HepG2 (cell line): Measurements from ENCODE around the gene CFAP99. TPM values are rescaled to one million over a fixed set of nuclear protein-coding genes. Genes with fewer than 3 reads are reported as not detected.
A peak's percentile ranks its signal among the peaks of the same experiment; 100 is the strongest.

ENCODE experiments used
- ATF2 ChIP-seq: sonication (generic); formaldehyde crosslinking; IDR thresholded peaks from 2 replicates; pipeline ENCODE4 v1.4.0; 2020; ENCODE audit warnings: missing genetic modification reagents
- CSRNP2 ChIP-seq: sonication (generic); formaldehyde crosslinking; conservative IDR thresholded peaks from 2 replicates; pipeline ENCODE4 v1.8.0; 2022; ENCODE audit warnings: low read depth, missing genetic modification reagents
- DBP ChIP-seq: sonication (generic); formaldehyde crosslinking; IDR thresholded peaks from 2 replicates; pipeline ENCODE4 v1.4.0; 2020; ENCODE audit warnings: missing genetic modification reagents; ENCODE audit errors: not compliant biosample characterization
- EHMT2 ChIP-seq: fragments of 200-600 bp; sonication (generic); IDR thresholded peaks from 2 replicates; pipeline ENCODE4 v1.7.0; 2017; ENCODE audit warnings: antibody characterized with exemption, low read depth, low read length, borderline replicate concordance
- MYC ChIP-seq: sonication (generic); formaldehyde crosslinking; IDR thresholded peaks from 2 replicates; pipeline ENCODE4 v1.9.0; 2021; ENCODE audit warnings: missing genetic modification reagents, borderline replicate concordance
- RBAK ChIP-seq: sonication (generic); formaldehyde crosslinking; IDR thresholded peaks from 2 replicates; pipeline ENCODE4 v1.5.1; 2020; ENCODE audit warnings: mild to moderate bottlenecking, missing genetic modification reagents
- RFXANK ChIP-seq: IDR thresholded peaks from 2 replicates; pipeline ENCODE4 v1.6.1; 2016
- SNAI1 ChIP-seq: sonication (generic); formaldehyde crosslinking; IDR thresholded peaks from 2 replicates; pipeline ENCODE4 v1.5.0; 2020; ENCODE audit warnings: mild to moderate bottlenecking, missing genetic modification reagents, borderline replicate concordance
- TFDP1 ChIP-seq: IDR thresholded peaks from 2 replicates; pipeline ENCODE4 v1.6.1; 2016; ENCODE audit warnings: missing compliant biosample characterization, missing genetic modification reagents, borderline replicate concordance
- ZBTB34 ChIP-seq: sonication (generic); formaldehyde crosslinking; IDR thresholded peaks from 2 replicates; pipeline ENCODE4 v1.8.0; 2022; ENCODE audit warnings: mild to moderate bottlenecking, missing genetic modification reagents
- ZNF281 ChIP-seq: sonication (generic); formaldehyde crosslinking; IDR thresholded peaks from 2 replicates; pipeline ENCODE4 v1.4.0; 2020; ENCODE audit warnings: missing genetic modification reagents, borderline replicate concordance
- ZNF558 ChIP-seq: sonication (generic); formaldehyde crosslinking; IDR thresholded peaks from 2 replicates; pipeline ENCODE4 v1.9.0; 2022; ENCODE audit warnings: mild to moderate bottlenecking, missing genetic modification reagents, borderline replicate concordance
- ZNF564 ChIP-seq: sonication (generic); formaldehyde crosslinking; IDR thresholded peaks from 2 replicates; pipeline ENCODE4 v1.8.1; 2023; ENCODE audit warnings: mild to moderate bottlenecking, missing genetic modification reagents
- polyA plus RNA-seq, 8 experiments: library from polyadenylated mRNA; depleted of rRNA in 3 of 8; stranded (reverse) in 7 of 8; unstranded in 1 of 8; fragments of >200 nt; fragmentation: Illumina TruSeq in 4 of 8; extraction: Trizol in 4 of 8; gene quantifications; 2 replicates each; pipeline versions ENCODE4 v1.2.1 to v1.2.3, GENCODE V29; 2011 to 2016; ENCODE audit warnings: low read depth in 4 of 8, missing spikeins in 1 of 8, mixed read lengths in 1 of 8; ENCODE audit not compliant: insufficient read depth in 1 of 8
- total RNA-seq, 5 experiments: library from RNA; depleted of rRNA; stranded (reverse); fragments of >200 nt; fragmentation: Illumina TruSeq; extraction: Trizol; gene quantifications; 2 replicates each; pipeline ENCODE4 v1.2.3, GENCODE V29; 2016; ENCODE audit warnings: low read depth in 1 of 5

The CFAP99 gene
- total and polyA plus RNA-seq, 2 of the 13 experiments (the other 11 are each of a cell fraction or from before 2014, with no cell fraction given): not detected

- TF ChIP-seq ZBTB34 (CRISPR knock-in tag) (no peak), RFXANK (CRISPR knock-in tag) (no peak), EHMT2 (no peak), ZNF564 (CRISPR knock-in tag) (peak; percentile 82; the same call in 1 of the 2 replicates), DBP (no peak), ZNF281 (0 out of 2 replicates have a peak, but pooled peaks have one; percentile 31), CSRNP2 (CRISPR knock-in tag) (peak; percentile 83; the same call in 1 of the 2 replicates), TFDP1 (CRISPR knock-in tag) (peak; percentile 90; the same call in 1 of the 2 replicates), MYC (peak; percentile 76; the same call in 1 of the 2 replicates), ZNF558 (CRISPR knock-in tag) (peak; percentile 82; the same call in 1 of the 2 replicates), ATF2 (CRISPR knock-in tag) (no peak; the same call in 1 of the 2 replicates), RBAK (no peak), SNAI1 (no peak)
- TF ChIP-seq, all 625 proteins: peak for 201
Measured at GRCh38 chr4:2462218-2462991, 43.6 kb downstream of the CFAP99 start (continued).
